HG03432 (cell line): ENCODE results near the gene DAB2IP.

Experiments used
- ATAC-seq: cut with Tn5 transposase; IDR thresholded peaks from one replicate; pipeline ENCODE4 v1.9.1; 2021; ENCODE audit warnings: mild to moderate bottlenecking, moderate library complexity; ENCODE audit not compliant: unreplicated experiment

The DAB2IP gene

GRCh38 chr9:121720311-121721057 lies 69.0 kb downstream of the DAB2IP start:
- no peak for ATAC-seq

GRCh38 chr9:121721058-121721350 lies 69.6 kb downstream of the DAB2IP start:
- ATAC-seq: no peak

GRCh38 chr9:121721770-121722169 lies 70.3 kb downstream of the DAB2IP start:
- ATAC-seq: no peak

- ATAC-seq: no peak
Measured at GRCh38 chr9:121725008-121725775, 73.8 kb downstream of the DAB2IP start.

GRCh38 chr9:121727295-121728020 lies 76.0 kb downstream of the DAB2IP start:
- ATAC-seq: no peak

GRCh38 chr9:121728916-121729315 lies 77.5 kb downstream of the DAB2IP start:
- ATAC-seq: no peak

- ATAC-seq: no peak
Measured at GRCh38 chr9:121729769-121730562, 78.5 kb downstream of the DAB2IP start.

GRCh38 chr9:121731090-121731489 lies 79.7 kb downstream of the DAB2IP start:
- no peak for ATAC-seq

GRCh38 chr9:121731919-121732318 lies 80.5 kb downstream of the DAB2IP start:
- no peak for ATAC-seq

- ATAC-seq: no peak
Measured at GRCh38 chr9:121732389-121732788, 81.0 kb downstream of the DAB2IP start.

GRCh38 chr9:121732886-121733285 lies 81.5 kb downstream of the DAB2IP start:
- ATAC-seq: no peak

- no peak for ATAC-seq
Measured at GRCh38 chr9:121734465-121734864, 83.0 kb downstream of the DAB2IP start.

GRCh38 chr9:121735065-121735792 lies 83.8 kb downstream of the DAB2IP start:
- peak; percentile 73 for ATAC-seq

- ATAC-seq: no peak
Measured at GRCh38 chr9:121735793-121736770, 84.6 kb downstream of the DAB2IP start.

- no peak for ATAC-seq
Measured at GRCh38 chr9:121736934-121737462, 85.6 kb downstream of the DAB2IP start.

GRCh38 chr9:121737481-121737931 lies 86.1 kb downstream of the DAB2IP start:
- ATAC-seq: no peak

GRCh38 chr9:121738411-121738810 lies 87.0 kb downstream of the DAB2IP start:
- no peak for ATAC-seq

GRCh38 chr9:121738968-121739367 lies 87.5 kb downstream of the DAB2IP start:
- no peak for ATAC-seq

- no peak for ATAC-seq
Measured at GRCh38 chr9:121739971-121740370, 88.5 kb downstream of the DAB2IP start.
